H9 (cell line): Measurements from ENCODE around the gene DNHD1. TPM values are rescaled to one million over a fixed set of nuclear protein-coding genes. Genes with fewer than 3 reads are reported as not detected.

ENCODE experiments used
- DNase-seq: peaks from one replicate; pipeline ENCODE4 v3.0.0-alpha.2; 2017
- H2AFZ ChIP-seq: one replicate; pipeline ENCODE4 v1.6.1; 2013; ENCODE audit warnings: mild to moderate bottlenecking, low read length, control low read depth, moderate library complexity
- H2AK5ac ChIP-seq: 2 replicates; pipeline ENCODE4 v1.6.1; 2013; ENCODE audit warnings: low read length, control low read depth, mixed read lengths; ENCODE audit not compliant: insufficient read length
- H2BK120ac ChIP-seq: one replicate; pipeline ENCODE4 v1.6.1; 2013; ENCODE audit warnings: low read depth, mild to moderate bottlenecking, low read length, control low read depth, inconsistent platforms; ENCODE audit not compliant: poor library complexity, severe bottlenecking
- H2BK12ac ChIP-seq: 2 replicates; pipeline ENCODE4 v1.6.1; 2013; ENCODE audit warnings: low read length, control low read depth, mixed read lengths, low read depth; ENCODE audit not compliant: insufficient read length
- H2BK15ac ChIP-seq: 2 replicates; pipeline ENCODE4 v1.6.1; 2013; ENCODE audit warnings: low read depth, low read length, control low read depth
- H2BK20ac ChIP-seq: one replicate; pipeline ENCODE4 v1.6.1; 2013; ENCODE audit warnings: low read depth, mild to moderate bottlenecking, low read length, control low read depth, inconsistent platforms; ENCODE audit not compliant: poor library complexity, severe bottlenecking
- H2BK5ac ChIP-seq: 2 replicates; pipeline ENCODE4 v1.6.1; 2013; ENCODE audit warnings: low read length, control low read depth, mixed read lengths; ENCODE audit not compliant: insufficient read length
- H3K14ac ChIP-seq: 2 replicates; pipeline ENCODE4 v1.6.1; 2013; ENCODE audit warnings: low read length, control low read depth; ENCODE audit not compliant: insufficient read depth
- H3K18ac ChIP-seq: 2 replicates; pipeline ENCODE4 v1.6.1; 2013; ENCODE audit warnings: low read depth, mild to moderate bottlenecking, mixed read lengths, low read length, control low read depth; ENCODE audit not compliant: insufficient read length
- H3K23ac ChIP-seq: 2 replicates; pipeline ENCODE4 v1.6.1; 2013; ENCODE audit warnings: low read length, control low read depth, mixed read lengths, low read depth; ENCODE audit not compliant: insufficient read length
- H3K23me2 ChIP-seq: 2 replicates; pipeline ENCODE4 v1.6.1; 2013; ENCODE audit warnings: low read depth, mild to moderate bottlenecking, mixed read lengths, low read length, control low read depth; ENCODE audit not compliant: insufficient read length, poor library complexity, severe bottlenecking
- H3K27ac ChIP-seq: 2 replicates; pipeline ENCODE4 v1.5.1; 2013; ENCODE audit warnings: low read length, control low read depth, mixed read lengths, low read depth; ENCODE audit not compliant: insufficient read length
- H3K27me3 ChIP-seq: 2 replicates; pipeline ENCODE4 v1.6.1; 2013; ENCODE audit warnings: low read length, control low read depth, inconsistent platforms; ENCODE audit not compliant: insufficient read depth
- H3K4ac ChIP-seq: 2 replicates; pipeline ENCODE4 v1.6.1; 2013; ENCODE audit warnings: low read depth, mild to moderate bottlenecking, control low read depth, inconsistent platforms, low read length, moderate library complexity
- H3K4me1 ChIP-seq: 2 replicates; pipeline ENCODE4 v1.6.1; 2013; ENCODE audit warnings: low read length, control low read depth, inconsistent platforms; ENCODE audit not compliant: insufficient read depth
- H3K4me2 ChIP-seq: 2 replicates; pipeline ENCODE4 v1.6.1; 2013; ENCODE audit warnings: low read length, control low read depth, mixed read lengths; ENCODE audit not compliant: insufficient read length, insufficient read depth
- H3K56ac ChIP-seq: 2 replicates; pipeline ENCODE4 v1.6.1; 2013; ENCODE audit warnings: low read depth, mild to moderate bottlenecking, mixed read lengths, low read length, control low read depth; ENCODE audit not compliant: insufficient read length
- H3K79me1 ChIP-seq: 2 replicates; pipeline ENCODE4 v1.6.1; 2013; ENCODE audit warnings: low read depth, mild to moderate bottlenecking, moderate library complexity, low read length, control low read depth, inconsistent platforms; ENCODE audit not compliant: insufficient read depth, poor library complexity, severe bottlenecking
- H3K79me2 ChIP-seq: 2 replicates; pipeline ENCODE4 v1.6.1; 2013; ENCODE audit warnings: low read length, control low read depth, inconsistent platforms; ENCODE audit not compliant: insufficient read depth
- H3K9ac ChIP-seq: 2 replicates; pipeline ENCODE4 v1.6.1; 2013; ENCODE audit warnings: low read length, control low read depth, mixed read lengths; ENCODE audit not compliant: insufficient read length; ENCODE audit errors: extremely low read depth
- H3K9me3 ChIP-seq: one replicate; pipeline ENCODE4 v1.6.1; 2013; ENCODE audit warnings: low read depth, low read length, inconsistent platforms; ENCODE audit not compliant: control insufficient read depth
- H3T11ph ChIP-seq: one replicate; pipeline ENCODE4 v1.6.1; 2013; ENCODE audit warnings: mild to moderate bottlenecking, low read length, control low read depth, inconsistent platforms
- H4K20me1 ChIP-seq: one replicate; pipeline ENCODE4 v1.6.1; 2013; ENCODE audit not compliant: control insufficient read depth, insufficient read length, insufficient read depth
- H4K5ac ChIP-seq: 2 replicates; pipeline ENCODE4 v1.6.1; 2013; ENCODE audit warnings: low read depth, mild to moderate bottlenecking, mixed read lengths, low read length, control low read depth; ENCODE audit not compliant: insufficient read length
- H4K8ac ChIP-seq: replicated peaks from 2 replicates; pipeline ENCODE4 v1.6.1; 2013; ENCODE audit warnings: low read length, control low read depth, mixed read lengths, low read depth; ENCODE audit not compliant: insufficient read length
- H4K91ac ChIP-seq: 2 replicates; pipeline ENCODE4 v1.6.1; 2013; ENCODE audit warnings: low read depth, mild to moderate bottlenecking, moderate library complexity, mixed read lengths, low read length, control low read depth; ENCODE audit not compliant: insufficient read length
- H3K27ac Mint-ChIP-seq, 3 experiments: 2 replicates in 2 of 3; 3 replicates in 1 of 3; pipeline ENCODE4 v1.8.0; 2020 to 2021; ENCODE audit warnings: mixed read lengths in 3 of 3, mild to moderate bottlenecking in 1 of 3, moderate library complexity in 1 of 3
- H3K27me3 Mint-ChIP-seq: 2 replicates; pipeline ENCODE4 v1.8.0; 2021; ENCODE audit warnings: low read depth, mild to moderate bottlenecking, moderate library complexity, mixed read lengths
- H3K36me3 Mint-ChIP-seq, 3 experiments: 2 replicates in 2 of 3; 3 replicates in 1 of 3; pipeline ENCODE4 v1.8.0; 2020 to 2021; ENCODE audit warnings: low read depth in 3 of 3, mixed read lengths in 3 of 3; ENCODE audit not compliant: insufficient read depth in 1 of 3
- H3K4me1 Mint-ChIP-seq, 2 experiments: 2 replicates each; pipeline ENCODE4 v1.8.0; 2020; ENCODE audit warnings: mixed read lengths in 2 of 2
- H3K4me3 Mint-ChIP-seq, 2 experiments: 2 replicates in 1 of 2; 3 replicates in 1 of 2; pipeline ENCODE4 v1.8.0; 2020 to 2021; ENCODE audit warnings: mild to moderate bottlenecking in 2 of 2, mixed read lengths in 2 of 2, moderate library complexity in 1 of 2
- H3K9me3 Mint-ChIP-seq, 2 experiments: 2 replicates in 1 of 2; 3 replicates in 1 of 2; pipeline ENCODE4 v1.8.0; 2020; ENCODE audit warnings: mild to moderate bottlenecking in 2 of 2, mixed read lengths in 2 of 2, moderate library complexity in 1 of 2
- CTCF ChIP-seq: fragments of 200-600 bp; sonication (generic); conservative IDR thresholded peaks from 3 replicates; pipeline ENCODE4 v1.8.0; 2021; ENCODE audit warnings: antibody characterized with exemption, mild to moderate bottlenecking
- WGBS: extraction: QIAGEN DNeasy Blood & Tissue Kit; methylation state at CpG from one replicate; pipeline ENCODE4 v1.1.7; 2013; ENCODE audit warnings: missing lambda C conversion rate, low lambda C conversion rate, mixed read lengths; ENCODE audit not compliant: insufficient read length; ENCODE audit errors: extremely low coverage; 5-methylcytosine and 5-hydroxymethylcytosine counted together
- total RNA-seq: library from RNA; stranded (reverse); gene quantifications from 2 replicates; pipeline ENCODE4 v1.2.1, GENCODE V29; 2021

The DNHD1 gene
- total RNA-seq, 1 experiment from 2014 or later: 3.5 TPM

GRCh38 chr11:6481012-6481923, 15.8 kb upstream of the DNHD1 start, which contains the start of the genes ARFIP2 and TIMM10B:
TSS of gene ARFIP2 (minus strand) at chr11:6481331. CDS start at chr11:6480421, 910 bp downstream.
TSS of gene TIMM10B (plus strand) at chr11:6481501. CDS start at chr11:6481517, 16 bp downstream.
- no CpG with 5 or more reads among the region's 66 CpGs for WGBS
- peak within 1 kb of the TSS; percentile 25 for H4K5ac ChIP-seq
- Mint-ChIP-seq H3K4me3 (peak within 1 kb of the TSS; percentile 98 to 99), H3K4me1 (peaks cover 11 to 13% of the 10 kb centered on the region in 2 experiments), H3K27me3 (no peaks in the 10 kb centered on the region; the same call in 1 of the 2 replicates), H3K9me3 (no peaks in the 10 kb centered on the region), H3K27ac (peak within 1 kb of the TSS; percentile 96 to 100 (median 98)), H3K36me3 (peaks cover 44 to 54% (median 50%) of the 10 kb centered on the region in 3 experiments)
- H2AK5ac ChIP-seq: peak within 1 kb of the TSS; percentile 15
- DNase-seq: peak; percentile 99
- H3K27me3 ChIP-seq: no peaks in the 10 kb centered on the region
- H2BK15ac ChIP-seq: no peak within 1 kb of the TSS
- H3K14ac ChIP-seq: peak within 1 kb of the TSS; percentile 50
- peak within 1 kb of the TSS; percentile 78 for H3K18ac ChIP-seq
- peaks cover 16% of the 10 kb centered on the region for H3K79me1 ChIP-seq
- no peak within 1 kb of the TSS for H4K8ac ChIP-seq
- peak within 1 kb of the TSS; percentile 13; the same call in 1 of the 2 replicates for H3K4ac ChIP-seq
- peak within 1 kb of the TSS; percentile 60 for H3K56ac ChIP-seq
- H2AFZ ChIP-seq: no peak within 1 kb of the TSS
- no peak within 1 kb of the TSS for H2BK20ac ChIP-seq
- peak within 1 kb of the TSS; percentile 23 for H4K91ac ChIP-seq
- H3K4me1 ChIP-seq: no peaks in the 10 kb centered on the region; the same call in 1 of the 2 replicates
- H4K20me1 ChIP-seq: no peaks in the 10 kb centered on the region
- H3K23me2 ChIP-seq: peaks cover 13% of the 10 kb centered on the region
- H3K23ac ChIP-seq: no peak within 1 kb of the TSS
- H3K4me2 ChIP-seq: peak within 1 kb of the TSS; percentile 90
- peak within 1 kb of the TSS; percentile 29 for H3K27ac ChIP-seq
- H3K9me3 ChIP-seq: no peaks in the 10 kb centered on the region
- peaks cover 18% of the 10 kb centered on the region; the same call in 1 of the 2 replicates for H3K79me2 ChIP-seq
- TF ChIP-seq CTCF: no peak
- no peak within 1 kb of the TSS for H2BK120ac ChIP-seq
- H2BK12ac ChIP-seq: no peak within 1 kb of the TSS
- peak within 1 kb of the TSS; percentile 96 for H3K9ac ChIP-seq
- H3T11ph ChIP-seq: no peak within 1 kb of the TSS
- H2BK5ac ChIP-seq: peak within 1 kb of the TSS; percentile 13
